Liver (tissue), 3 donors: ENCODE results near the gene NR4A2.

ENCODE experiments used
- CTCF ChIP-seq: fragments of 150-350 bp; IDR thresholded peaks from 2 replicates; pipeline ENCODE4 v1.5.1; 2017; ENCODE audit warnings: improper control_type of control experiment, low read depth, low read length; ENCODE audit not compliant: missing input control
- FOXA1 ChIP-seq: IDR thresholded peaks from 2 replicates; pipeline ENCODE4 v1.6.1; 2016; ENCODE audit warnings: antibody characterized with exemption
- MAX ChIP-seq: IDR thresholded peaks from 2 replicates; pipeline ENCODE4 v1.6.1; 2016; ENCODE audit warnings: antibody characterized with exemption
- NR2F2 ChIP-seq: IDR thresholded peaks from 2 replicates; pipeline ENCODE4 v1.6.1; 2016; ENCODE audit warnings: antibody characterized with exemption
- RAD21 ChIP-seq, 2 donors: IDR thresholded peaks; 2 replicates each; pipeline ENCODE4 v1.6.1; 2016; ENCODE audit warnings: antibody characterized with exemption in 2 of 2, mild to moderate bottlenecking in 2 of 2
- SP1 ChIP-seq: IDR thresholded peaks from 2 replicates; pipeline ENCODE4 v1.6.1; 2018; ENCODE audit warnings: antibody characterized with exemption, mild to moderate bottlenecking
- TF ChIP-seq, protein P1 (sequence below): IDR thresholded peaks from 2 replicates; pipeline ENCODE4 v1.6.1; 2016; ENCODE audit warnings: antibody characterized with exemption
- TF ChIP-seq, protein P2 (sequence below): IDR thresholded peaks from 2 replicates; pipeline ENCODE4 v1.6.1; 2016; ENCODE audit warnings: antibody characterized with exemption, mild to moderate bottlenecking
- donor health status: healthy.
- donor health status: healthy.

- TF ChIP-seq, protein P1, sequence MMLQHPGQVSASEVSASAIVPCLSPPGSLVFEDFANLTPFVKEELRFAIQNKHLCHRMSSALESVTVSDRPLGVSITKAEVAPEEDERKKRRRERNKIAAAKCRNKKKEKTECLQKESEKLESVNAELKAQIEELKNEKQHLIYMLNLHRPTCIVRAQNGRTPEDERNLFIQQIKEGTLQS, result no peak
- TF ChIP-seq NR2F2 (no peak), CTCF (no peak), FOXA1 (no peak), RAD21 (IDR thresholded peaks at IDR 0.05) (peak; percentile 7 to 27), SP1 (no peak), MAX (peak; percentile 26)
- TF ChIP-seq, protein P2, sequence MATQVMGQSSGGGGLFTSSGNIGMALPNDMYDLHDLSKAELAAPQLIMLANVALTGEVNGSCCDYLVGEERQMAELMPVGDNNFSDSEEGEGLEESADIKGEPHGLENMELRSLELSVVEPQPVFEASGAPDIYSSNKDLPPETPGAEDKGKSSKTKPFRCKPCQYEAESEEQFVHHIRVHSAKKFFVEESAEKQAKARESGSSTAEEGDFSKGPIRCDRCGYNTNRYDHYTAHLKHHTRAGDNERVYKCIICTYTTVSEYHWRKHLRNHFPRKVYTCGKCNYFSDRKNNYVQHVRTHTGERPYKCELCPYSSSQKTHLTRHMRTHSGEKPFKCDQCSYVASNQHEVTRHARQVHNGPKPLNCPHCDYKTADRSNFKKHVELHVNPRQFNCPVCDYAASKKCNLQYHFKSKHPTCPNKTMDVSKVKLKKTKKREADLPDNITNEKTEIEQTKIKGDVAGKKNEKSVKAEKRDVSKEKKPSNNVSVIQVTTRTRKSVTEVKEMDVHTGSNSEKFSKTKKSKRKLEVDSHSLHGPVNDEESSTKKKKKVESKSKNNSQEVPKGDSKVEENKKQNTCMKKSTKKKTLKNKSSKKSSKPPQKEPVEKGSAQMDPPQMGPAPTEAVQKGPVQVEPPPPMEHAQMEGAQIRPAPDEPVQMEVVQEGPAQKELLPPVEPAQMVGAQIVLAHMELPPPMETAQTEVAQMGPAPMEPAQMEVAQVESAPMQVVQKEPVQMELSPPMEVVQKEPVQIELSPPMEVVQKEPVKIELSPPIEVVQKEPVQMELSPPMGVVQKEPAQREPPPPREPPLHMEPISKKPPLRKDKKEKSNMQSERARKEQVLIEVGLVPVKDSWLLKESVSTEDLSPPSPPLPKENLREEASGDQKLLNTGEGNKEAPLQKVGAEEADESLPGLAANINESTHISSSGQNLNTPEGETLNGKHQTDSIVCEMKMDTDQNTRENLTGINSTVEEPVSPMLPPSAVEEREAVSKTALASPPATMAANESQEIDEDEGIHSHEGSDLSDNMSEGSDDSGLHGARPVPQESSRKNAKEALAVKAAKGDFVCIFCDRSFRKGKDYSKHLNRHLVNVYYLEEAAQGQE, result no peak
These were observed 793 bp downstream of the NR4A2 start for GRCh38 chr2:156331572-156332283.
